ENCODE measurements around the gene DDX43. TPM values are rescaled to one million over a fixed set of nuclear protein-coding genes. Genes with fewer than 3 reads are reported as not detected.

DDX43 gene
- total RNA-seq, 1 experiment from 2014 or later, result 0.33 TPM

DNA sequence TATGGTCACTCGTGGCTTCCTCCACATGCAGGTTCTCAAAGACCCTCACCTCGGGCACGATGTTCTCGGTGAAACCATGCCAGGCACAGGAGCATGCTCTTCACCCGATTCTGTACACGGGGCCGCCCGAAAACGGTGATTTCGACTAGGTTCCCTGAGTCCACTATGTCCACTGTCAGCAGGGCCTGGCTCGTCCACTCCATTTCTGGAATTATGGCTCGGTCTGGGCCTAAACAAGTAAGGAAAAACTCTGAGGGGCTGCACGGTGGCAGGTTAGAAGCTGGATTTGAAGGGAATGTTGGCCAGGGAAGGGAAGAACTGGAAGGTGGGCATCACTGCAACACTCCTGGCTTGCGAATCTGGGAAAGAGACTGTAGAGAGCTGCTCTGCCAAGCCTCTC, 25.5 kb upstream of the DDX43 start:
- Mint-ChIP-seq H3K4me1 (peaks cover 10 to 13% of the 10 kb centered on the region in 2 experiments), H3K36me3 (ENCODE audit: insufficient read depth in 1 of 3, low read depth in 3 of 3) (peaks cover 0 to 2% (median 0%) of the 10 kb centered on the region in 3 experiments; a peak in 2 of 7 replicates)

More for the DNA sequence above, 25.5 kb upstream of the DDX43 start:
- H3K9me3 Mint-ChIP-seq, result peaks cover 0 to 14% of the 10 kb centered on the region in 2 experiments; a peak in 3 of 5 replicates
- H3K4me3 Mint-ChIP-seq, result no peak overlapping the region
- Histone ChIP-seq H4K5ac (ENCODE audit: insufficient read length, low read depth, low read length) (no peak overlapping the region), H3K9ac (ENCODE audit: extremely low read depth, insufficient read length, low read length) (no peak overlapping the region), H3K14ac (ENCODE audit: insufficient read depth, low read length) (no peak overlapping the region), H3K4me1 (ENCODE audit: insufficient read depth, low read length) (peaks cover 2% of the 10 kb centered on the region; the same call in 1 of the 2 replicates), H3K4me2 (ENCODE audit: insufficient read depth, insufficient read length, low read length) (no peak overlapping the region), H3K4ac (ENCODE audit: low read depth, low read length) (no peak overlapping the region), H3K23ac (ENCODE audit: insufficient read length, low read depth, low read length) (no peak overlapping the region), H3K56ac (ENCODE audit: insufficient read length, low read depth, low read length) (no peak overlapping the region), H4K91ac (ENCODE audit: insufficient read length, low read depth, low read length) (no peak overlapping the region), H2BK20ac (ENCODE audit: low read depth, low read length, poor library complexity, severe bottlenecking) (no peak overlapping the region), H3T11ph (ENCODE audit: low read length) (no peak overlapping the region), H4K8ac (replicated peaks; ENCODE audit: insufficient read length, low read depth, low read length) (no peak overlapping the region), H3K79me1 (ENCODE audit: insufficient read depth, low read depth, low read length, poor library complexity, severe bottlenecking) (no peaks in the 10 kb centered on the region), H3K27ac (ENCODE audit: insufficient read length, low read depth, low read length) (no peak overlapping the region), H4K20me1 (ENCODE audit: control insufficient read depth, insufficient read depth, insufficient read length) (no peaks in the 10 kb centered on the region), H3K18ac (ENCODE audit: insufficient read length, low read depth, low read length) (no peak overlapping the region), H2AK5ac (ENCODE audit: insufficient read length, low read length) (no peak overlapping the region), H2AFZ (ENCODE audit: low read length) (no peak overlapping the region), H2BK12ac (ENCODE audit: insufficient read length, low read depth, low read length) (no peak overlapping the region), H2BK5ac (ENCODE audit: insufficient read length, low read length) (no peak overlapping the region), H2BK120ac (ENCODE audit: low read depth, low read length, poor library complexity, severe bottlenecking) (no peak overlapping the region), H3K9me3 (ENCODE audit: control insufficient read depth, low read depth, low read length) (no peaks in the 10 kb centered on the region), H3K27me3 (ENCODE audit: insufficient read depth, low read length) (no peaks in the 10 kb centered on the region), H3K23me2 (ENCODE audit: insufficient read length, low read depth, low read length, poor library complexity, severe bottlenecking) (no peaks in the 10 kb centered on the region), H3K79me2 (ENCODE audit: insufficient read depth, low read length) (no peaks in the 10 kb centered on the region), H2BK15ac (ENCODE audit: low read depth, low read length) (no peak overlapping the region)
- no peak overlapping the region for H3K27ac Mint-ChIP-seq
- WGBS (ENCODE audit: extremely low coverage, insufficient read length, low lambda C conversion rate), result no CpG with 5 or more reads among the region's 14 CpGs
- H3K27me3 Mint-ChIP-seq (ENCODE audit: low read depth), result peaks cover 2% of the 10 kb centered on the region; the same call in 1 of the 2 replicates
- TF ChIP-seq, protein P1, sequence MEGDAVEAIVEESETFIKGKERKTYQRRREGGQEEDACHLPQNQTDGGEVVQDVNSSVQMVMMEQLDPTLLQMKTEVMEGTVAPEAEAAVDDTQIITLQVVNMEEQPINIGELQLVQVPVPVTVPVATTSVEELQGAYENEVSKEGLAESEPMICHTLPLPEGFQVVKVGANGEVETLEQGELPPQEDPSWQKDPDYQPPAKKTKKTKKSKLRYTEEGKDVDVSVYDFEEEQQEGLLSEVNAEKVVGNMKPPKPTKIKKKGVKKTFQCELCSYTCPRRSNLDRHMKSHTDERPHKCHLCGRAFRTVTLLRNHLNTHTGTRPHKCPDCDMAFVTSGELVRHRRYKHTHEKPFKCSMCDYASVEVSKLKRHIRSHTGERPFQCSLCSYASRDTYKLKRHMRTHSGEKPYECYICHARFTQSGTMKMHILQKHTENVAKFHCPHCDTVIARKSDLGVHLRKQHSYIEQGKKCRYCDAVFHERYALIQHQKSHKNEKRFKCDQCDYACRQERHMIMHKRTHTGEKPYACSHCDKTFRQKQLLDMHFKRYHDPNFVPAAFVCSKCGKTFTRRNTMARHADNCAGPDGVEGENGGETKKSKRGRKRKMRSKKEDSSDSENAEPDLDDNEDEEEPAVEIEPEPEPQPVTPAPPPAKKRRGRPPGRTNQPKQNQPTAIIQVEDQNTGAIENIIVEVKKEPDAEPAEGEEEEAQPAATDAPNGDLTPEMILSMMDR (conservative IDR thresholded peaks at IDR 0.05), result no peak
- no peak for DNase-seq

Measured in H9 (cell line).